Activated CD4-positive, alpha-beta T cell treated with anti-CD3 and anti-CD28 coated beads, Interleukin-2, Interleukin-6, amounts not matched to agents 100 ng/mL and 50 ng/mL, durations not matched to agents 16 hours and 8 hours (primary cell): Measurements from ENCODE around the gene DGKQ.
A peak's percentile ranks its signal among the peaks of the same experiment; 100 is the strongest.
"Not testable (repeated sequence)": the region's sequence is repeated elsewhere in the genome, so short reads cannot be mapped to it uniquely, and the experiment has no call there.

ENCODE experiments used
- DNase-seq: peaks from one replicate; pipeline ENCODE4 v3.0.0-alpha.2; 2020

DGKQ gene

DNA sequence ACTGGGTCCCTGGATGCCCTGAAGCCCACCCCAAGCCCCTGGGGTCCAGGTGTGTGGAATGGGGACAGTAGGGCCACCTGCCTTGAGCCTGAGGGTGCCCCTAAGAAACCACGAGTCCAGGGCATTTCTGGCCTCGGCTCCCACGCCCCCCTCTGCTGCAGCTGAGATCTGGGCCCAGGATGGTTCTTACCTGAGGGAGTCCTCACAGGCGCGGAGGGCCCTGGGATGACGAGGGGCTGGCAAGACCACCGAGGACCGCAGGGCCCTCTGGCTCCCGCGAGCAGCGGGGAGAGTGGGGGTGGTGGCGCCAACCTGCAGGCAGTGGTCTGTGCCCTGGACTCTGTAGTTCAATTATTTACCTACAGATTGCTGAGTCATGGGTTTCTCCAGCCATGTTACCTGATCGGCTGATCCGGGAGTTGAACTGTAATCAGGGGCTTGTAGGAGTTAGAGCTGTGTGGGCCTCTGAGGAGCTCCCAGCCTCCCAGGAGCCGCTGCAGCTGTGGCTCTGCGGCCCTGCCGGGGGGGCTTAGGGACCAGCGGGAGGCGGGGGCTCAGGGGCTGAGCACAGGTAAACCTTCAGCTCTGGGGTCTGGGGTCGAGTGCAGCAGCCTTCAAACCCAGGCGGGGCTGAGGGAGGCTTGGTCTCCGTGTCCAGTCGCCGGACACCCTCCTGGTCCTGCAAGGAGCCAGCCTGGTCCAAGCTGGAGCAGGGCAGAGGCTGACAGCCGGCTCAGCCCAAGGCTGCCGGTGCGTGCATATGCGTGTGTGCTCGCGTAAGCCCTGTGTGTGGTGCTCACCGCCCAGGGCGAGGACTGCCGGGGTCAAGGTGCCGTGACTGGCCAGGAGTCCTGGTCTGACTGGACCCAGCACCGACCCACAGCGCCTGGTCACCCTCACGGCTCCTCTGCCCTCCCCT is 20.0 kb upstream of the DGKQ start, which contains the start of gene SLC26A1:
Gene SLC26A1 (minus strand): TSS at position 294 of the 919 bp plus-strand sequence. CDS start 1,701 bp downstream, outside the sequence.
- DNase-seq = no peak

DNA sequence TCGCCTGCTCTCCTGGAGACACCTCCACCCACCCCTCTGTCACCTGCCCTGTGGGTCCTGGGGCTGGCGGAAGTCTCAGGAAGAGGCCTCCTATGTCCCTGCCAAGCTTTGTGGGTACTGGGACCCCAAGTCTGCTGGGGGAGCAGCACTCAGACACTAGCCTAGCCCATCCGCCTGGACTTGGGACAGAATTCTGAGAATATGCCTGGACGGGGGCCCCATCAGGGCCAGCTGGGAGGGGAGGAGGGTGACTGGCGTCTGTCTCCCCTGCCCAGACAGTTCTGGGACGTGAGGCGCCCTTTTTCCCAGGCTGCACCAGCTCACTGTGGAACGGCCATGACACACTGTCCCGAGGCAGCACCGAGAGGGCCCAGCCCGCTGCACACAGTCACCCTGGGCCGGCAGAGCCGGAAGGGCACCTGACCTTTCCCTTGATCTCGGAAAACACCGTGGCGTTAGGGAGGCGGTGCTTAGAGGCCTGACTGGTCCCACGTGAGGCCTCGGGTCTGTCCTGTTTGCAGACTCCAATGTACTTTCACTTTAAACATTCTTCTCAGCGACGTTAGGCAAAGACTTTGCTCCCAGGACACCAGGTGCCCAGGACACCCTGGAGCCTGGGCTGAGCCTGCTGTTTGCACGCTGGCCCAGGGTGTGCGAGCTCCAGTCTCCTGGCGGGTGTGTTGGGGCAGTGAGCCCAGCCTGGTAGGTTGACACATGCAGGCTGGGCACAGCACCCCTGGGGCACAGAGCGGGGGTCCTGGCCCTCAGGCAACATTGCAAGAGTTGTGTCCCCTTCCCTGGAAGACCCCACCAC is 19.1 kb upstream of the DGKQ start:
- no peak for DNase-seq

DNA sequence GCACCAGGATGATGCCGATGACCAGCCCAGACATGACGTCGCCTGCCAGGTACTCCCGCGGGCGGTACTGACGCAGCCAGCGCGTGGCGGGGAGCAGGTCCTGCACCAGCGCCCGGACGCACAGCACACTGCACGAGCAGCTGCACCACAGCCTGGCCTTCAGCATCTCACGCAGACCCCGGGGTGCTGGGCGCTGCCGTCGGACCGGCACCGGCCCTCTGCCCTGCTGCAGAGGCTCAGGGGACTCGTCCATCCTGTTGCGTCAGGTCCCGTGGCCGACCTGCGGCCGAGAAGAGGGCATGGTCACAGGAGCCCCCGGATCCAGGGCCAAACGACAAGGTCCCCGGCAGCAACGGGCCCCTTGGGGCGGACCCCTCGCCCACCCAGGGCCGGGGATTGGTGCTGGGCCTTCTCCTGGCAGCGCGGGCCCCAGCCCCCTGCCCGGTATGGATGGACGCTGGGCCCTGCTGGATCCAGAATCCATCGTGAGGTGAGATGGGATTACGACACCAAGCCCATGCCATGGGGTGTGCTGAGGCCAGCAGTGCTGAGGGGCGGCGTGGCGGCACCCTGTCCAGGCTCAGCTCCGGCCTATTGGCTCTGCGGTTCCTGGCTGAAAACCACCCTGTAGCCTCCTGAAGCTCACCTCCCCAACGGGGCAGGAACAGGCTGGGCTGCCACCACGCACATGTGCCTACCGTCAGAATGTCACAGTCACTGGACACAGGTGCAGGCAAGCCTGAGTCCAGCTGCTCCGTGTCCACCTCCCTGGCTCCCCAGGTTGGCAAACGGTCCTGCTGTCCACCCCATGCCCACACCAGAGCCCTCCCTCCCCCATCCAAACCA is 18.3 kb upstream of the DGKQ start:
- DNase-seq = no peak

DNA sequence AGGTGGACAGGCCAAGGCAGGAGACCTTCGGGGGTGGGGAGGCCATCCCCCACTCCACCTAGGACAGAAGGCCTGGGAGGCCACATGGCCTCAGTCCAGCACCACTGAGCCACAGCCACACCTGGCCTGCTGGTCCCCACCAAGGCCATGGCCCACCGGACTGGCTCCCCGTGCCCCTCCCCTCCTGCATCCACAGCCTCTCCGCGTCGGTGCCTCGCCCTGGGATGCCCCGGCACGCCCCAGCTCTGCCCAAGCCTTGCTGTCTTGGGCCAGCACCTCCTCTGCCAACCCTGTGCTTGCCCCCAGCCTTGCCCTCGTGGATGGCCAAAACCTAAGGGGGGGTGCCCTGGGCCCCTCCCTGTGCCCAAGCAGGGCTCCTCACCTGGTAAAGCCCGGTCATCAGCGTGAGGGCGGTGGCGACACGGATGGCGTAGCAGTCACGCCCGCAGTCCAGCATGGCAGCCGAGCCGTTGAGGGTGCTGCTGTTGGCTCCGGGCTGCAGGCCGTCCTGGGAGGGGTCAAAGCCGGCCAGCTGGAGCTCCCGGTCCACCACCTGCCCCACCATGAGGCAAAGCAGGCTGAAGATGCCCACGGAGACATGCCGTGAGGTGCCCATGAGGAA is 17.5 kb upstream of the DGKQ start:
- DNase-seq = no peak

DNA sequence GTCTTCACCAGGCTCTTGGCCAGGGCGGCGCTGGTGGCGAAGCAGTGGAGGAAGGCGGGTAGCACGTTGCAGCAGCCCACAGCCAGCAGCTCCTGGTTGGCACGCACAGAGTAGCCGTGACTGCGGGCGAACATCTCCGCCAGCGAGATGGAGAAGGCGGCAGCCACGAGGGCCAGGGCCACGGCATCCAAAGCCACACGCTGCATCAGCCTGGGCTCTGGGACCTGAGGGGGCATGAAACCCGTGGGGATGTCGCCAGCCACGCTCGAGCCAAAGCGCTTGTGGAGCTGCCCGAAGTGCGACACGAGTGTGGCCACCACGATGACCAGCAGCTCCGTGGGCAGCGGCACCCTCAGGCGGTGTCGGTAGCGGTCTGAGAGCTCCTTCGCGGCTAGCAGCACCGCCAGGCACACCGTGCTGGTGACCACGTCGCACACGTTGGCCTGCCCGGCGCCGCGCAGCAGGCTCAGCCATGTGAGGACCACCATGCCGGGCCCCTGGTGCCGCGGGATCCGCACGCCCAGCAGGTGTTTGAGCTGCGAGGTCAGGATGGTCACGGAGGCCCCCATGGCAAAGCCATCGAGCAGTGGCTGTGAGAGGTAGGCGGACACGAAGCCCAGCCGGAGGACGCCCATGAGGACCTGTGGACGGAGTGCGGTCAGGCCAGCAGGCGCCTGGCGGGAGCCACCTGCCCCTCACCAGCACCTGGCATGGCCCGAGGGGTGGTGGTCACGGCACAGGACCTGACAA is 16.5 kb upstream of the DGKQ start:
- no peak for DNase-seq

DNA sequence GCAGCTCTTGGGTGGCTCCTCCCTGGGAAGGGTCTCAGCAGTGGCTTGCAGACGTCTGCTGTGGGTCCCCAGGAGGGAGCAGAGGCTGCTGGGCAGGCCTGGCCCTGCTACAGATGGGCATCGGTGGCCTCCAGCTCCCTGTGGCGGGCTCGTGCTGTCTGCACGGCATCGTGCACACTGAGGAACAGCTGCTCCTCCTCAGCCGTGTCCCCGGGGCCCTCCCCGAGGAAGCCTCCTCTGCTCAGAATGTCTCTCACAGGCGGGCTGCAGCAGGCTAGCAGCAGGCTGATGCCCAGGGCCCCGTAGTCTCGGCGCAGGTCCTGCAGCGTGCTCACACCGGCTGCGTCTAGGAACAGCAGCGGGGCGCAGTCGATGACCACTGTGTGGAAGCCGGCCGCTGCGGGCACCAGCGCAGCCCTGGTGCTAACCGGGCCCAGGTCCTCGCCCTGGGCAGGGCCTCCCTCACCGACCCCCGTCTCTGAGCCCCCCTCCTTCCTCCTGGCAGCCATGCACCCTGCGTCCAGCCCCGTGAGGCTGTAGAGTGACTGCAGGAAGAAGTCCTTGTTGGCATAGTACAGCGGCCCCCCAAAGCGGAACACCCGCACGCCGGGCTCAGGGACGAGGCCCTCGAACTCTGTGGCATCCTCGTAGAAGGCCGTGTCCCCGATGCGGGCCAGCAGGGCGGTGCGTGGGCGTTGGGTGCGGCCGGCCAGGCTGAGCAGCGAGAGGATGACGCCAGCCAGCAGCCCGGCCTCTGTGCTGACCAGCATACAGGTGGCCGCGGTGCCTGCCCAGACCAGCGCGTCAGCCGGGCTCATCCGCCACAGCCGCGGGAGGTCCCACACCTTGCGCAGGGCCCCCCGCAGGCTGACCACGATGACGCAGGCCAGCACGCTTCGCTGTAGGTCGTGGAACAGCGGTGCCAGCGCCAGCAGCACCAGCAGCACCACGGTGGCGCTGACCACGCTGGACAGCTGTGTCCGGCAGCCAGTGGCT is 15.7 kb upstream of the DGKQ start:
- no peak for DNase-seq

DNA sequence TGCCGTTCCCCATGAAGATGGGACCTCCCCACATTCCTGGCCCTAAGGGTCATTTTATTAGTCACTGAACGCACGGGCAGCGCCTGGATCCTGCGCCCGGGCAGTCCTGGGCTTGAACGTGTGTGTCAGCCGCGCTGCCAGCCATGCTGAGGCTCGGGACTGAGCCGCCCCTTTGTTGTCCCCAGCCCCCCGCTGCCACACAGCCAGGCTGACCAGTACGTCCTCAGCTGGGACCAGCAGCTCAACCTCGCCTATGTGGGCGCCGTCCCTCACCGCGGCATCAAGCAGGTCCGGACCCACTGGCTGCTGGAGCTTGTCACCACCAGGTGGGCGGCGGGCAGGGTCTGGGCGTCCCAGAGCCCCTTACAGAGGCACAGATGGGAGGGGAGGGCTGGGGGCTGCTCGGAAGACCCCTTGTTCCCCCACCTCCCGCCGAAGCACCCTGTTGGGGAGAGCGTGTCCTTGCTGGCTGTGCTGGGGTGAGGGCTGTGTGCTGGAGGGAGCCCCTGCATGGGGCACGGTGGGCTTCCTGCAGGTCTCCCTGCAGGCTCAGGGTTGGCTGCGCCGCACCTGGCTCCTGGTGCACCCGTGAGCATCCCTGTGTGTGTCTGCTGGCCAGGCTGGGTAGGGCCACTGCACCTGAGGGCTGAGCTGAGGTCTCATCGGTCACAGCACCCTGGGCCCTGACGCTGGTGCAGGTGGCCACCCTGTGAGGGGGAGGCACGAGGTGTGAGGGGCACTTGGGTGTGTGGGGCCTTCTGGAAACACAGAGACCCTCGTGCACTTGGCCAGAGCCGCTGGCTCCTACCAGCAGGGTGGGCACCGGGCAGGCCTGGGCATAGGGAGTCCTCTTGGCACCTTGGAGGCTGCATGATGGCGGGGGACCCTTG is 14.5 kb upstream of the DGKQ start:
- DNase-seq = no peak

DNA sequence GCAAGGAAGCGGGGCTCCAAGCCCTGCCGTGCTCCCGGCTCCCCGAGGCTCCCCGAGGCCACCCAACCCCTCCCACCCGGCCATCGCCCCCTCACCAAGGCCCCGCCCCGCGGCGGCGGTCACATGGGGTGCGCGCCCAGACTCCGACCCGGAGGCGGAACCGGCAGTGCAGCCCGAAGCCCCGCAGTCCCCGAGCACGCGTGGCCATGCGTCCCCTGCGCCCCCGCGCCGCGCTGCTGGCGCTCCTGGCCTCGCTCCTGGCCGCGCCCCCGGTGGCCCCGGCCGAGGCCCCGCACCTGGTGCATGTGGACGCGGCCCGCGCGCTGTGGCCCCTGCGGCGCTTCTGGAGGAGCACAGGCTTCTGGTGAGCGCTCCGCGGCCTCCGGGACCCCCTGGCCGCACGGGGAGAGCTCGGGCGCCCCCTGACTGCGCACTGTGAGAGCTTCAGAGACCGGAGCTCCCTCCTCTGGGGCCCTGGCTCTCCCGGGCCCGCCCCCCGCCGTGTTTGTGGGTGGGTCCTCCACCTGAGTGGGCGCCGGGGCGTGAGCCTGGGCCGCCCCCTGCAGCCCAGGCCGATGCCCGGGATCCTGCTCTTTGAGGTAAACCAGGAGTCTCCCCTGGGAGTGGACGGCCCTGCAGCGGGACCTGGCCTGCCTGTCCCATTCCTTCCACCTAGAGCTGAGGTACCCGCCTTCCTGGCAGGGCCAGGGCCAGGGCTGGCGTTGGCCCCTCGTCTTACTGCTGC is 13.7 kb upstream of the DGKQ start, which contains the start of gene IDUA:
Gene IDUA (plus strand): TSS at position 166 of the 745 bp plus-strand sequence. CDS start 41 bp downstream, at position 207.
- DNase-seq = peak; percentile 88

DNA sequence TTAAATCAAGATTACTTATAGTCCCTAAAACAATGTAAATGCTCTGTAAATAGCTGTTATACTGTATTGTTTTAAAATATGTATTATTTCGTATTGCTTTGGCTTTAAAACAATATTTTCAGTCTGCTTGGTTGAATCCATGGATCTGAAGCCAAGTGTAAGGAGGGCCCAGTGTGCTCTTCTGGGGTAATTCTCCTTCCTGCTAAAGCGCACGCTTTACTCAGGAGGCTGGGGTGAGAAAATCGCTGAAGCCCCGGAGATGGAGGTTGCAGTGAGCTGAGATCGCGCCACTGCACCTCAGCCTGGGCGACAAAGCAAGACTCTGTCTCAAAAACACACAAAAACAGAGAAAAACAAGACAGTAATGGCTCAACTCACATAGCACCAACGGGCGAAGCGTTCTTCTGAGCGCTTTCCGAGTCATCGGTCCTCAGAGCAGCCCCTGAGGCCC is 13.1 kb upstream of the DGKQ start:
- DNase-seq = peak; percentile 14

DNA sequence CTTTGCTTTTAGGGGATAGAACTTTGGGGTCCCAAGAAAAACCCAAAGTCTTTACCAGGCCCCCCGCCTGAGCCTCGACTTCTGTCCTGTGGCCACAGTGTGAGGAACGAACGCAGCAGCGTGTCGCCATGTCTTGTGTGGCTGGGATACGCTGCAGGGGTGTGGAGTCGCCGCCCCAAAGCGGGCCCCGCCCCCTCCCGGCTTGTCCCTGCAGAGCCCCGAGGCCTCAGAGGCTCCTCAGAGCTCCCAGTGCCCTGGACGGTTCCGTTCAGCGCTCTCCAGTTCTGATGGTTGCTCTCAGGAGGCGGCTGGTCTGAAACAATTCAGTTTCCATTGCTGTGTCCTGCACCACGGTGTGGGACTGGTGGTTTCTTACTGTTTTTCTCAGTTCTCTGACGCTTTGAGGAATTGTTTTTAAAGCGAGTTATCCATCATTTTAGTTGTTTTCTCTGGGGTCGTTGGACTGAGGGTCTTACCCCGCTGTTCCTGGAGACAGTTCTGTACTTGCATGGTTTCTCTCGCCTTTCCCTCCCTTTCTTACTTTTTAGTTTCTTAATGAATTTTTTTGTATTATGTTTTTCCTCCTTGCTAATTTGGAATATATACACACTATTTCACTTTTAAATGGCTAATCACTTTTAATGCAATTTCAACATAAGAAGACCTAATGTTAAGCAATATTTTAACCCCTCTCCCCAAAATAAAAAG is 11.9 kb upstream of the DGKQ start:
- DNase-seq = peak; percentile 68

DNA sequence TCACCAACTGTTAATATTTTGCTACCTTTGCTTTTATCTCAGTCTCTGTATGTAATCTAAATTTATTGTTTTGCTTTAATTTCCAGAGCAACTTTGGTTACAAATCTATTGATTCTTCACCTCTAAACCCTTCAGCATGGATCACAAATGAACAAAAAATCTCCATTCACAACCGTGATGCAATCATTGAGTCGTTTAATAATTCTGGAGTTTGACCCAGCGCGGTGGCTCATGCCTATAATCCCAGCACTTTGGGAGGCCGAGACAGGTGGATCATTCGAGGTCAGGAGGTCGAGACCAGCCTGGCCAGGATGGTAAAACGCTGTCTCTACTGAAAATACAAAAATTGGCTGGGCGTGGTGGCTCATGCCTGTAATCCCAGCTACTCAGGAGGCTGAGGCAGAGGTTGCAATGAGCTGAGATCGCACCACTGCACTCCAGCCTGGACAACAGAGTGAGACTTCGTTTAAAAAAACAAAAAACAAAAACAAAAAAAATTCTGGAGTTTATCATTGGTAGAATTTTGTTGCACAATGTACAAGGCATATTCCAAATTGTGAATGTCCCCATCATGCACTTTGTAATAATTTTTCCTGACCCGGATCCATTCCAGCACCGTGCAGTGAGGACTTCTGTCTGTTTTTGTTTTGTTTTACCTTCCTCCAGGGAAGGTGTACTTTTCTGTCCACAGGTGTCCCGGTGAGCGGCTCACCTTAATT is 11.1 kb upstream of the DGKQ start:
- no peak for DNase-seq

DNA sequence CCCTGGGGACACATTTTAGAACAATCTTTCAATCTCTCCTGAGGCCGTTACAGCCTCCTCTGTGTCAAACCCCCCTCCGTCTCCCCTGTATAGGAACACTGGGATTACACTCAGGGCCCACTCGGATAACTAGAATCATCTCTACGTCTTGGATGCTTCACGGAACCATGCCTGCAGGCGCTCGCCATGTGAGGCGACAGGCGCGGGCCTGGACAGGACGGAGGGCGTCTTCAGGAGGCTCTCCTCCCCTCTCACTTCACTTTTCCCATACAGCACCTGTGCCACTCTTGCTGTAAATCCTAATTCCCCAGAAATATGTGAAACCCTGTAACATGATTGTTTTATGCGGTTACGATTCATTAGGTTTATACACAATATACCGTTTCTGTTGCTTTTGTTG is 9.4 kb upstream of the DGKQ start:
- no peak for DNase-seq

DNA sequence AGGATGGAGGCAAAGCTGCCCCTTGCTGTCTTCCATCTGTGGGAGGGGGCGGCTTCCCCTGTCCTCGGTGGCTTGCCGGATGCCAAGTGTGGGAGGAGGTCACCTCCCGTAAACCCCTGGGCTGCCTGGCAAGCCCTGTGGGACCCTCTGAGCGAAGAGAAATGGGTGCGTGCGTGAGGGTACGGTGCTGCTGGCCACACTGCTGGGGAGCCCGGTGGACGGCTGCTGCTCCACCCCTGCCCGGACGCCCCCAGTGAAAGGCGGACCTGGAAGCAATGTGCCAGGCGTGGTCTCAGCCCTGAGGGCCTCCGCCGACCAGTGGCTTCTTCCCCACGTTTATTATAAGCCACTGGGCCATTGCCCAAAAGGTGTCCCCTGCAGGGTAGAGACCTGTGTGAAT is 8.9 kb upstream of the DGKQ start:
- no peak for DNase-seq

DNA sequence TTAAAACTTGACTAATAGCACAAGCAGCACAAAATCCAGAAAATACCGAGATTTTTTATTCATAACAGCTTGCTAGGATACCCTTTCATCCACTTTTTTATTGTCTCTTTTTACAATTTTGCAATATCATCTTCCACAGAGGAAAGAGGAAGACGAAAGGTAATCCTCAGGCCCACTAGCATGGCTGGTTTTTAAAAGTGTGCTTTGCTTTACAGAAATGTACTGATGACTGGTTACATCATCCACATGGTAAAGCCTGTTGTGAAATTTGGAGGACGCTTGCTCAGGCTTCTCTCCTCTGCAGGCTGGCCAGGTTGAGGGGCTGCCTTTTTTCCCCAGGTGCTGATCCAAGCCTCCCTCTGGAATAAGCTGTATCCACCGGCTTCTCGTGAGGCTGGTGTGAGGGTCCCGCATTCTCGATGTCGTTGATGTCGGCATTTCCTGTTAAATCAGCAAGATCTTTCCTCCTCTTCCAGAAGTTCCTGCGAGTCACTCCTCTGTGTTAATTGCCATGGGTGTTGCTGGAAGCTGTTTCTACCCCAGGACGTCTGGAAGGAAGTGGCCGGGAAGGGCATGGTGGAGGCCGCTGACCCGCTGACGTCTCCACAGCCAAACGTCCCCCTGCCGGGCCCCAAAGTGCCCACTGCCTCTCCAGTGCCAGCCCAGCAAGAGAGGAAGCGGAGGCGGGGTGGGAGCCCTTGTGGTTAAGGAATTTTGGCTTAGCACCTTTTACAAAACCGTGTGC is 5.8 kb upstream of the DGKQ start:
- no peak for DNase-seq

DNA sequence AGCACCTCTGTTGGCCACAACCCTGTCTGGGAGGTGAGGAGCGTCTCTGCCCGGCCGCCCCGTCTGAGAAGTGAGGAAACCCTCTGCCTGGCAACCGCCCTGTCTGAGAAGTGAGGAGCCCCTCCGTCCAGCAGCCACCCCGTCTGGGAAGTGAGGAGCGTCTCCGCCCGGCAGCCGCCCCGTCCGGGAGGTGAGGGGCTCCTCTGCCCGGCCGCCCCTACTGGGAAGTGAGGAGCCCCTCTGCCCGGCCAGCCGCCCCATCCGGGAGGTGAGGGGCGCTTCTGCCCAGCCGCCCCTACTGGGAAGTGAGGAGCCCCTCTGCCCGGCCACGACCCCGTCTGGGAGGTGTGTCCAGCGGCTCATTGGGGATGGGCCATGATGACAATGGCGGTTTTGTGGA is 2.6 kb upstream of the DGKQ start:
- DNase-seq = not testable (repeated sequence)

DNA sequence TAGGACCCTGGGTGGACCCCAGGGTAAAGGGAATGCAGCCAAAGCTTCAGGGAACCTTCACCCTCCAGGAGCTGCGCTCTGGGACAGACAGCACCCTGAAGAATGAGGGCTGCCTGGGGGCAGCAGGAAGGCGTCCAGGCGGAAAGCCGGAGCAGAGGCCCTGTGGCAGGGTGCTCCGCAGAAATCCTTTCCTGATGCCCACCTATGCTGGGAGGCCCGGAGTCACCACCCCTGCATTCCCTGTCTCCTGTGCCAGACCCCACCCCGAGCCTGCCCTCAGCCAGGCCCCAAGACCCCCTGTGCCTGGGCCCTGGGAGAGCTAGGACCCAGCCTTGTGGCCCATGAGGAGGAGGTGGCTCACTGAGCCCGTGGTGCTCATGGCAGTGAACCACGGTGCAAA is 1.3 kb upstream of the DGKQ start:
- no peak for DNase-seq
